ENCODE results near the gene HECW1. TPM values are rescaled to one million over a fixed set of nuclear protein-coding genes. Genes with fewer than 3 reads are reported as not detected.

HECW1 gene
- total RNA-seq, 2 donors from 2014 or later: 0.04 TPM; not detected in 1

DNA sequence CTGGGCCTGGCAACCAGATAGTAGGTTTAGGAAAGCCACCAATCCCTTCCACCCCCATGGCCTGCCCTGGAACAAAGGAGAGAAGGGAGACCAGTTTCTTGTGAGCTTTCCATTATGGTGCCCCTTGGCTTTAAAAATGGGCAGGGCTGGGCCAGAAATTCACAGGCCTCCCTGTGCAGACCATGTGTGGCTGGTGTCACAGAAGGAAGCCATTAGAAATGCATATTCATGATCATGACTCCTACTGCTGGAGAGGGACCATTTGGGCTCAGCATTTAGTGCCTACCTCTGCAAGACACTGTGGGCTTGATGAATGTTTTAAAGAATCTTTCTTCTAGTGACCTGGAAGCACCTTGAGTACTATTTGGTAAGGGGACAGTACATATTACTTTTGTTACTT lies 108.3 kb downstream of the HECW1 start:
- H3K36me3 ChIP-seq: no peaks in the 10 kb centered on the region
- no peak for DNase-seq (ENCODE audit: low spot score)
- no peak overlapping the region for H3K4me3 ChIP-seq
- TF ChIP-seq, protein P1, sequence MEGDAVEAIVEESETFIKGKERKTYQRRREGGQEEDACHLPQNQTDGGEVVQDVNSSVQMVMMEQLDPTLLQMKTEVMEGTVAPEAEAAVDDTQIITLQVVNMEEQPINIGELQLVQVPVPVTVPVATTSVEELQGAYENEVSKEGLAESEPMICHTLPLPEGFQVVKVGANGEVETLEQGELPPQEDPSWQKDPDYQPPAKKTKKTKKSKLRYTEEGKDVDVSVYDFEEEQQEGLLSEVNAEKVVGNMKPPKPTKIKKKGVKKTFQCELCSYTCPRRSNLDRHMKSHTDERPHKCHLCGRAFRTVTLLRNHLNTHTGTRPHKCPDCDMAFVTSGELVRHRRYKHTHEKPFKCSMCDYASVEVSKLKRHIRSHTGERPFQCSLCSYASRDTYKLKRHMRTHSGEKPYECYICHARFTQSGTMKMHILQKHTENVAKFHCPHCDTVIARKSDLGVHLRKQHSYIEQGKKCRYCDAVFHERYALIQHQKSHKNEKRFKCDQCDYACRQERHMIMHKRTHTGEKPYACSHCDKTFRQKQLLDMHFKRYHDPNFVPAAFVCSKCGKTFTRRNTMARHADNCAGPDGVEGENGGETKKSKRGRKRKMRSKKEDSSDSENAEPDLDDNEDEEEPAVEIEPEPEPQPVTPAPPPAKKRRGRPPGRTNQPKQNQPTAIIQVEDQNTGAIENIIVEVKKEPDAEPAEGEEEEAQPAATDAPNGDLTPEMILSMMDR (IDR thresholded peaks at IDR 0.05): no peak
- H3K9me3 ChIP-seq: no peaks in the 10 kb centered on the region
- H3K27me3 ChIP-seq: no peaks in the 10 kb centered on the region
- H3K27ac ChIP-seq: no peak overlapping the region
- no peaks in the 10 kb centered on the region for H3K4me1 ChIP-seq

DNA sequence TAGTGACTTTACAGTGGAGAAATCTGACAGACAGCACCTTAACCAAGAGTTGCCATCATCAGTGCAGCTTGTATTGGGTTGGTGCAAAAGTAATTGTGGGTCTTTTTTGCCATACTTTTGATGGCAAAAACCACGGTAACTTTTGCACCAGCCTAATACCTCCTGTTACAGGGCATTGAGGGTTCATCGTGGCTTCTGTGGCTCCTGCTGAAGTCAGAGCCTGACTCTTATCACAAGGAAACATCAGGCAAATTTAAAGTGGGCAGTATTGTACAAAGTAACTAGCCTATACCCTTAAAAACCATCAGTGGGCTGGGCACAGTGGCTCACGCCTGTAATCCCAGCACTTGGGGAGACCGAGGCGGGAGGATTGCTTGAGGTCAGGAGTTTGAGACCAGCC lies 117.4 kb downstream of the HECW1 start:
- no peak overlapping the region for H3K27ac ChIP-seq
- H3K4me3 ChIP-seq: no peak overlapping the region
- no peaks in the 10 kb centered on the region for H3K9me3 ChIP-seq
- H3K4me1 ChIP-seq: no peaks in the 10 kb centered on the region
- H3K36me3 ChIP-seq: no peaks in the 10 kb centered on the region
- TF ChIP-seq, protein P1 (IDR thresholded peaks at IDR 0.05): no peak
- no peak for DNase-seq (ENCODE audit: low spot score)
- no peaks in the 10 kb centered on the region for H3K27me3 ChIP-seq

DNA sequence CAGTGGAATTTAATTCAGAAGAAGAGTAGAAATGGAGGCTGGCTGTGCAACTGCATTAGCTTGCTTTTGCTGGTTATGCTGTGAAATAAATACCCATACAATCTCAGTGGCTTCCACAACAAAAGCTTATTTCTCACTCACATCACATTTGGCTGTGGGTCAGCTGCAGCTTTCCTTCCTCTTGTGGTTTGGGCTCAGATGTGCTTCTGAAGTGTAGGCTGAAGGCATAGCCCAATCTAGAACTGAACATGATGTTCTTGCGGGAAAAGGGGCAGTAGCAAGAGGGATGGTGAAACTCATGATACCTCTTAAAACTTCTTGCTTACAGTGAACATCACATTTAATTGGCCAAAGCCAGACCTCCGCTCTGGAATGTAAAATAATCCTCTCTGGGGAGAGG lies 119.9 kb downstream of the HECW1 start:
- no peaks in the 10 kb centered on the region for H3K9me3 ChIP-seq
- H3K27me3 ChIP-seq: no peaks in the 10 kb centered on the region
- no peak for DNase-seq (ENCODE audit: low spot score)
- TF ChIP-seq, protein P1 (IDR thresholded peaks at IDR 0.05): no peak
- no peak overlapping the region for H3K4me3 ChIP-seq
- no peak overlapping the region for H3K27ac ChIP-seq
- no peaks in the 10 kb centered on the region for H3K36me3 ChIP-seq
- no peaks in the 10 kb centered on the region for H3K4me1 ChIP-seq

DNA sequence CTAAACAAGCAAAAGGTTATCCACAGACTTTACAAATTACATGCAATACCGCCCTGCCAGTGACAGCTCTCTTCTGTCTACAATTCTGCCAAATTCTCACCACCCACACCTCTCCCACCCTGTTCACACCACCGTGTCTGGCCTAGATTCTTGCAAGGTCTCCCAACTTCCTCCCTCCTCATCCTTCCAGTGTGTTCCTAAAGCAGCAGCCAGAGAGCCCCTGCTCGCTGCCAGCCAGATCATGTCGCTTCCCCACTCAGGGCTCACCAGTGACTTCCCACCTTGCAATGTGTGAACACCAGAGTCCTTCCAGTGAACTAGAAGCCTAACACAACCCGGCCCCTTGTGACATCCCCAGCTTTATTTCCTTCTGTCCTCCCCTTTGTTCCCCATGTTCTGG lies 121.6 kb downstream of the HECW1 start:
- Histone ChIP-seq H3K9me3 (no peaks in the 10 kb centered on the region), H3K27ac (no peak overlapping the region), H3K4me3 (no peak overlapping the region), H3K4me1 (no peaks in the 10 kb centered on the region), H3K36me3 (no peaks in the 10 kb centered on the region), H3K27me3 (no peaks in the 10 kb centered on the region)
- DNase-seq (ENCODE audit: low spot score): no peak
- TF ChIP-seq, protein P1 (IDR thresholded peaks at IDR 0.05): no peak

DNA sequence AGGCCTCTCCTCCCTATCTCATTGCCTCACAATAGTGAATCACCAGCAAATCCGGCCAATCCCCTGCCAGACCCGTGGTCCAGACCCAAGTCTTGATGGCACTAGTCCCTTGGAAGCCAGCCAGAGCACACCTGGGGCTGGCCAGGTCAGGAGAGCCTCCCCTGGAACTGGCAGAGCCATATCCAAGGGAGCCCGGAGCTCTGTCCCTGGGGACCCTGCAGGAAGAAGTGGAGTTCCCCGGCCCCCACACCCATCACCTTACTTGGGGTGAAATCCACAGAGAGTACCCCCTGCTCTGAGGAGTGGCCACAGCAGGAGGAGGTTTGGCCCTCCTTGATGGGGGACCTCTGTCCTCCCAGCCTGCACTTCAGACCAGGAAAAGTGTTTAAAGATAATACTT lies 122.5 kb downstream of the HECW1 start:
- H3K9me3 ChIP-seq: no peaks in the 10 kb centered on the region
- no peaks in the 10 kb centered on the region for H3K4me1 ChIP-seq
- DNase-seq (ENCODE audit: low spot score): no peak
- no peaks in the 10 kb centered on the region for H3K27me3 ChIP-seq
- H3K27ac ChIP-seq: no peak overlapping the region
- TF ChIP-seq, protein P1 (IDR thresholded peaks at IDR 0.05): no peak
- no peak overlapping the region for H3K4me3 ChIP-seq
- no peaks in the 10 kb centered on the region for H3K36me3 ChIP-seq

DNA sequence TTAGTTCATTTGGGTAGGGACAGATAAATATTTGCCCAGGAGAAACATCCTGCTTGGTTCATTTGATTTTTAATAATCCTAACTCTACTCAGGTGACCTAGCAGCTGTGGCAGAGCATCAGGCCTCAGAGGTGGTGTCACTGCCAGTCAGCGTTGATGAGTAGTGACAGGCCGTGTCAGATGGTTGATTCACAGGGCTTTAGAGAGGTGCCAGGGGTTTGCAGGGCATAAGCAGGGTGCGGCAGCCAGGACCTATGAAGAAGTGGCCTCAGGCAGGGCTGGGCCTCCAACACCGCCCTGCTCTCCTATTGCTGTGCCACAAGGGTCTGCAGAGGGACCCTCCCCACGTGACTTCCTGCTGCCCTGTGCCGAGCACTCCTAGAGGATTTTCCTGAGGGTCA lies 128.1 kb downstream of the HECW1 start:
- Histone ChIP-seq H3K4me1 (no peaks in the 10 kb centered on the region), H3K27ac (no peak overlapping the region), H3K4me3 (no peak overlapping the region), H3K27me3 (no peaks in the 10 kb centered on the region), H3K9me3 (no peaks in the 10 kb centered on the region), H3K36me3 (no peaks in the 10 kb centered on the region)
- DNase-seq (ENCODE audit: low spot score): no peak
- TF ChIP-seq, protein P1 (IDR thresholded peaks at IDR 0.05): no peak

Data from right atrium auricular region (tissue), 2 donors.